OCI-LY7 (cell line): ENCODE measurements around the gene PTPRS. TPM values are rescaled to one million over a fixed set of nuclear protein-coding genes. Genes with fewer than 3 reads are reported as not detected.

Source experiments
- BruUV-seq: library from RNA; stranded (reverse); fragments of 400-500 nt; replicated peaks from 2 replicates; lab custom pipeline; 2021; lab: Mats Ljungman, UMichigan
- CTCF ChIA-PET: fragments of 300-600 bp; sonication (Branson Sonifier 250); formaldehyde crosslinking; loops from one replicate; lab custom pipeline; 2022; ENCODE audit warnings: antibody characterized with exemption; ENCODE audit not compliant: unreplicated experiment; lab: Charles Lee
- POLR2A ChIA-PET: fragments of 300-600 bp; sonication (Branson Sonifier 250); formaldehyde crosslinking; loops from one replicate; lab custom pipeline; 2022; ENCODE audit warnings: antibody characterized with exemption; lab: Charles Lee
- DNase-seq: peaks from one replicate; pipeline ENCODE4 v3.0.0-alpha.2; 2015; ENCODE audit warnings: low spot score
- H2AFZ ChIP-seq: fragments of 200-600 bp; sonication (generic), shearing (Covaris generic); 2 replicates; pipeline ENCODE4 v1.6.1; 2014; ENCODE audit warnings: mild to moderate bottlenecking, antibody characterized with exemption, low read length, moderate library complexity
- H3K27ac ChIP-seq: fragments of 200-600 bp; sonication (generic); 2 replicates; pipeline ENCODE4 v1.5.1; 2014; ENCODE audit warnings: mixed run types, low read depth, mild to moderate bottlenecking, moderate library complexity, low read length, inconsistent platforms; ENCODE audit not compliant: poor library complexity, severe bottlenecking
- H3K36me3 ChIP-seq: fragments of 200-600 bp; sonication (generic); 2 replicates; pipeline ENCODE4 v1.6.1; 2014; ENCODE audit warnings: mild to moderate bottlenecking, antibody characterized with exemption, low read length, moderate library complexity, mixed read lengths; ENCODE audit not compliant: insufficient read depth
- H3K4me1 ChIP-seq: fragments of 200-600 bp; sonication (generic); 2 replicates; pipeline ENCODE4 v1.5.1; 2014; ENCODE audit warnings: mild to moderate bottlenecking, low read length; ENCODE audit not compliant: insufficient read depth, poor library complexity, severe bottlenecking
- H3K4me2 ChIP-seq: fragments of 200-600 bp; sonication (generic); 2 replicates; pipeline ENCODE4 v1.6.1; 2014; ENCODE audit warnings: mild to moderate bottlenecking, low read length
- H3K4me3 ChIP-seq: fragments of 200-600 bp; sonication (generic); 2 replicates; pipeline ENCODE4 v1.5.1; 2014; ENCODE audit warnings: mild to moderate bottlenecking, low read depth, low read length; ENCODE audit not compliant: poor library complexity, severe bottlenecking
- H3K79me2 ChIP-seq: fragments of 200-600 bp; sonication (generic); 2 replicates; pipeline ENCODE4 v1.6.1; 2016; ENCODE audit warnings: low read depth, mild to moderate bottlenecking, low read length, moderate library complexity, mixed read lengths; ENCODE audit not compliant: insufficient read depth
- H3K9me2 ChIP-seq: fragments of 200-600 bp; sonication (generic); 2 replicates; pipeline ENCODE4 v1.6.1; 2016; ENCODE audit warnings: mild to moderate bottlenecking, low read length, mixed read lengths; ENCODE audit not compliant: insufficient read depth
- H3K9me3 ChIP-seq: fragments of 200-600 bp; sonication (generic); 2 replicates; pipeline ENCODE4 v1.6.1; 2014; ENCODE audit warnings: mild to moderate bottlenecking, mixed run types, low read length, mixed read lengths
- H4K20me1 ChIP-seq: fragments of 200-600 bp; sonication (generic); 2 replicates; pipeline ENCODE4 v1.6.1; 2014; ENCODE audit warnings: mild to moderate bottlenecking, antibody characterized with exemption, low read length, moderate library complexity, mixed read lengths; ENCODE audit not compliant: insufficient read depth
- CTCF ChIP-seq: fragments of 200-600 bp; sonication (generic); conservative IDR thresholded peaks from 2 replicates; pipeline ENCODE4 v1.5.1; 2014; ENCODE audit warnings: mild to moderate bottlenecking, antibody characterized with exemption, low read length, moderate library complexity, mixed read lengths
- EZH2phosphoT487 ChIP-seq: fragments of 200-600 bp; sonication (generic); IDR thresholded peaks from 2 replicates; pipeline ENCODE4 v1.6.1; 2018; ENCODE audit warnings: low read depth, borderline replicate concordance, mild to moderate bottlenecking, mixed run types, antibody characterized with exemption, low read length, moderate library complexity, mixed read lengths
- intact Hi-C: fragments of 100-400 bp; cut with micrococcal nuclease; formaldehyde crosslinking; loops from one replicate; pipeline ENCODE4 v1.10.0; 2022; ENCODE audit not compliant: unreplicated experiment
- total RNA-seq, 2 experiments: library from RNA; depleted of rRNA in 1 of 2; stranded (reverse); fragments of >200 nt in 1 of 2; shearing (Covaris generic) in 1 of 2; gene quantifications; 2 replicates each; pipeline ENCODE4 v1.2.3, GENCODE V29; 2014 to 2022

PTPRS gene
- total RNA-seq, 2 experiments from 2014 or later: 48.5 to 88.7 TPM

GRCh38 chr19:5355693-5356092, 15.1 kb upstream of the PTPRS start:
- no peaks in the 10 kb centered on the region for H3K9me3 ChIP-seq
- no peaks in the 10 kb centered on the region for H4K20me1 ChIP-seq
- H2AFZ ChIP-seq: no peak overlapping the region
- no peaks in the 10 kb centered on the region for H3K36me3 ChIP-seq
- intact Hi-C loops: no loop called here
- no peak overlapping the region for H3K4me3 ChIP-seq
- H3K9me2 ChIP-seq: no peaks in the 10 kb centered on the region
- H3K79me2 ChIP-seq: no peaks in the 10 kb centered on the region
- no peak overlapping the region for H3K4me2 ChIP-seq
- BruUV-seq: no TSS peak
- peaks cover 3% of the 10 kb centered on the region for H3K4me1 ChIP-seq
- TF ChIP-seq CTCF (no peak), EZH2phosphoT487 (no peak)
- ChIA-PET CTCF (no interaction called here), POLR2A (no interaction called here)
- H3K27ac ChIP-seq: no peak overlapping the region
- DNase-seq: no peak

GRCh38 chr19:5355076-5355475, 14.5 kb upstream of the PTPRS start:
- H3K4me2 ChIP-seq: no peak overlapping the region
- intact Hi-C loops: no loop called here
- no peak for DNase-seq
- no peaks in the 10 kb centered on the region for H3K9me3 ChIP-seq
- ChIA-PET CTCF (no interaction called here), POLR2A (no interaction called here)
- no peak overlapping the region for H2AFZ ChIP-seq
- no peak overlapping the region for H3K27ac ChIP-seq
- H3K9me2 ChIP-seq: no peaks in the 10 kb centered on the region
- H3K79me2 ChIP-seq: no peaks in the 10 kb centered on the region
- H3K4me1 ChIP-seq: peaks cover 3% of the 10 kb centered on the region
- TF ChIP-seq CTCF (no peak), EZH2phosphoT487 (no peak)
- H3K4me3 ChIP-seq: no peak overlapping the region
- no peaks in the 10 kb centered on the region for H3K36me3 ChIP-seq
- no TSS peak for BruUV-seq
- no peaks in the 10 kb centered on the region for H4K20me1 ChIP-seq

- H3K9me2 ChIP-seq: no peaks in the 10 kb centered on the region
- peaks cover 3% of the 10 kb centered on the region for H3K4me1 ChIP-seq
- peak; percentile 68 for TF ChIP-seq CTCF
- no peak for TF ChIP-seq EZH2phosphoT487
- no peak overlapping the region for H3K4me2 ChIP-seq
- H3K9me3 ChIP-seq: no peaks in the 10 kb centered on the region
- no peak overlapping the region for H2AFZ ChIP-seq
- H4K20me1 ChIP-seq: no peaks in the 10 kb centered on the region
- H3K4me3 ChIP-seq: no peak overlapping the region
- no peaks in the 10 kb centered on the region for H3K36me3 ChIP-seq
- H3K79me2 ChIP-seq: no peaks in the 10 kb centered on the region
- DNase-seq: no peak
- POLR2A ChIA-PET: no interaction called here
- H3K27ac ChIP-seq: no peak overlapping the region
- CTCF ChIA-PET: no interaction called here
- intact Hi-C loops: no loop called here
- no TSS peak for BruUV-seq
These were observed 13.8 kb upstream of the PTPRS start for GRCh38 chr19:5354403-5354802.
